NB4 (cell line): Measurements from ENCODE around the gene EDN2.
A peak's percentile ranks its signal among the peaks of the same experiment; 100 is the strongest.

Source experiments
- DNase-seq: peaks from one replicate; pipeline ENCODE4 v3.0.0; 2010; ENCODE audit warnings: low read depth
- H3K4me3 ChIP-seq: one replicate; pipeline ENCODE4 v1.5.1; 2011; ENCODE audit warnings: mild to moderate bottlenecking, low read depth, low read length, moderate library complexity
- CTCF ChIP-seq: IDR thresholded peaks from one replicate; pipeline ENCODE4 v1.5.1; 2012; ENCODE audit warnings: low read depth, low read length
- MYC ChIP-seq: IDR thresholded peaks from 2 replicates; pipeline ENCODE4 v1.6.1; 2011; ENCODE audit warnings: low read depth, low read length
- POLR2A ChIP-seq: IDR thresholded peaks from 2 replicates; pipeline ENCODE4 v1.6.1; 2011; ENCODE audit warnings: mild to moderate bottlenecking; ENCODE audit not compliant: insufficient read length; ENCODE audit errors: extremely low read depth
- TF ChIP-seq, protein P1 (sequence below): IDR thresholded peaks from 2 replicates; pipeline ENCODE4 v1.6.1; 2011; ENCODE audit warnings: low read depth, low read length

Gene EDN2

GRCh38 chr1:41512701-41513382, 28.4 kb upstream of the EDN2 start:
- no peak for DNase-seq
- H3K4me3 ChIP-seq: no peak overlapping the region
- TF ChIP-seq POLR2A (no peak), MYC (no peak), CTCF (no peak)
- TF ChIP-seq, protein P1, sequence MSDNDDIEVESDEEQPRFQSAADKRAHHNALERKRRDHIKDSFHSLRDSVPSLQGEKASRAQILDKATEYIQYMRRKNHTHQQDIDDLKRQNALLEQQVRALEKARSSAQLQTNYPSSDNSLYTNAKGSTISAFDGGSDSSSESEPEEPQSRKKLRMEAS: no peak

- DNase-seq: no peak
- no peak overlapping the region for H3K4me3 ChIP-seq
Observed at GRCh38 chr1:41511239-41511540, 26.7 kb upstream of the EDN2 start.

DNA sequence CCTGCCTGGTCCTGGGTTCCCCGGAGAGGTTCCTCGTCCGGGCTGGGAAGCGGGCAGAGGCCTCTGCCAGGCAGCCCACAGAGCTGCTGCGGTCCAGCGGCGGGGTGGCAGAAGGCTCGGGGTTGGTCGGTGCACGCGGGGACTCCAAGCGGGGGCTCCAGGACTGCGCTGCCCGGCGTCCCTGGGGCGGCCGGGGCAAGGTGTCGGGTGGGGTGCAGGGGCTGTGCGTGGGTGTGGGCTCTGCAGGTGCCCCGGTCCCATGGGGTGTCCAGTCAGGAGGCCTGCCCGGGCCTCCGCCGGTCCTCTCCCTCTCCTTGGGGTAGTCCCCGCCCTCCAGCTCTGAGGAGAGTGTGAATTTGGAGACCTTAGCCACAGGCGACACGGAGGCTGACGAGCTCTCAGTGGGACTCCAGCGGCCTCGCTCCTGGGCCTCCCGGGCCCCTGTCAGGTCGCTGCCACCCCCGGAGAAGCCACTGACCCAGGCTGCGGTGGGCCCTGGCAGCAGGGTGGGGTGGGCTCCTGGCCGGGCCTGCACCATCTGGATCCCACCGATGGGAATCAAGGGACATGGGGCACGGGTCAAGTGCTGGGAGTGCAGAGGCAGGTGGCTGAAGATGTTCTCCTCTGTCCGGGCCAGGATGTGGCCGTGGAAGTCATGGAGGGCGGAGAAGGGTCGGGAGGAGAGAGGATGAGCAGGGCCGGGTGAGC, 26.2 kb upstream of the EDN2 start:
- no peak overlapping the region for H3K4me3 ChIP-seq
- no peak for DNase-seq
- TF ChIP-seq POLR2A: no peak
- TF ChIP-seq, protein P1: no peak
- TF ChIP-seq MYC: no peak
- no peak for TF ChIP-seq CTCF

More at GRCh38 chr1:41511239-41511540, 26.7 kb upstream of the EDN2 start:
- TF ChIP-seq CTCF (no peak), MYC (no peak), POLR2A (no peak)
- TF ChIP-seq, protein P1: no peak

DNA sequence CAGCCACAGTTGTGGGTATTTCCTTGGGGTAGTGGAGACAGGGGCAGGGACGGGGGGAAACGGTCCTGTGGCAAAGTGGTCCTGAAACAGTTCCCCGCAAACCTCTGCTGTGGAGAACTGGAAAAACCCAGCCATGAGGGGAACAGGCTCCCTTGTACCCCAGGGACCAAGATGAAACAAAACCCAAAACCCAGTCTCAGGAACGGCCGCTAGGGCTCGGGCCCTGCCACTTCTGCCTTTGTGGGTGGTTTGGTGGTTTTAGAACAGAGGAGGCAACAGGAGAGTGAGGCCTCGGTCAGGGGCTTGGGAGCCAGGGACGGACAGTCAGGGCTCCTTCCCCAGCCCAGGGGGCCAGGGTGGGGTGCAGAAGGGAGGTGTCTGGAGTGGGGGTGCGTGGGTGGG, 24.8 kb upstream of the EDN2 start:
- no peak overlapping the region for H3K4me3 ChIP-seq
- DNase-seq: peak; percentile 49
- no peak for TF ChIP-seq CTCF
- no peak for TF ChIP-seq POLR2A
- no peak for TF ChIP-seq MYC
- TF ChIP-seq, protein P1: no peak

DNA sequence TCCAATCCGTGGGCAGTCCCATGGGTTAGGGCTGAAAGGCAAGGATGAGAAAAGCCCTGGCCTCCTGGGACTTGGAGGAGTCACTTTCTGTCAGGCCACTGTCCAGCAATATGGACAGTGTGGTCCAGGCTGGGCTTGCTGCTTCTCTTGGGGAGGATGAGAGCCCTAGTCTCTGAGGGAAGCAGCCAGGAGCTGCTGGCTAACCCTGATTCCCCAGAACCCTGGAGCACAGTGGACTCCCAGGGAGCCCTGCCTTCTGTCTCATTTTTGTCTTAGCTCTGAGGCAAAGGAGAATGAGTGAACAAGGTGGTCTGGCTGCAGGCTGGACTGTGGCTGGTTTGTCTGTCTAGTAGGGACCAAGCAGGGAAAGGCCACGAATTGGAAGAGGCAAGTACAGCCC, 23.8 kb upstream of the EDN2 start:
- DNase-seq: no peak
- no peak overlapping the region for H3K4me3 ChIP-seq
- TF ChIP-seq MYC (no peak), CTCF (no peak), POLR2A (no peak)
- TF ChIP-seq, protein P1: no peak
